Measurements from ENCODE around the gene CACNG5. TPM values are rescaled to one million over a fixed set of nuclear protein-coding genes. Genes with fewer than 3 reads are reported as not detected.
A peak's percentile ranks its signal among the peaks of the same experiment; 100 is the strongest.

CACNG5 gene
- total and polyA plus RNA-seq, 8 donors = 0.15 to 0.77 (median 0.29) TPM; not detected in 2

- Histone ChIP-seq H3K4me1 (no peaks in the 10 kb centered on the region), H3K27me3 (no peaks in the 10 kb centered on the region), H3K27ac (no peak overlapping the region), H3K9me3 (no peaks in the 10 kb centered on the region), H3K36me3 (no peaks in the 10 kb centered on the region), H3K4me3 (no peak overlapping the region)
- intact Hi-C loops (cut with DNase I) = no loop called here
- DNase-seq (no peak), FAIRE-seq (no peak), ATAC-seq (no peak)
- TF ChIP-seq CTCF (IDR thresholded peaks at IDR 0.05) = no peak
- 34 to 67% methylated on average over 1 of the region's 1 CpG for WGBS, 2 donors
Observed at GRCh38 chr17:66929591-66929990, 94.7 kb downstream of the CACNG5 start.

- intact Hi-C loops (cut with DNase I) = no loop called here
Observed at GRCh38 chr17:66930933-66931332, 96.0 kb downstream of the CACNG5 start.

GRCh38 chr17:66932311-66932710 is 97.4 kb downstream of the CACNG5 start:
- Histone ChIP-seq H3K4me1 (no peaks in the 10 kb centered on the region), H3K27me3 (no peaks in the 10 kb centered on the region), H3K4me3 (no peak overlapping the region), H3K36me3 (no peaks in the 10 kb centered on the region), H3K27ac (no peak overlapping the region), H3K9me3 (no peaks in the 10 kb centered on the region)
- FAIRE-seq (no peak), DNase-seq (no peak), ATAC-seq (no peak)
- WGBS, 2 donors = 59 to 68% methylated on average over 2 of the region's 2 CpGs
- TF ChIP-seq CTCF (IDR thresholded peaks at IDR 0.05) = no peak
- intact Hi-C loops (cut with DNase I) = no loop called here

More at GRCh38 chr17:66930933-66931332, 96.0 kb downstream of the CACNG5 start:
- peak in 1 of 4 donors; percentile 48 for ATAC-seq
- 59 to 62% methylated on average over 3 of the region's 3 CpGs for WGBS, 2 donors
- H3K4me1 ChIP-seq = no peaks in the 10 kb centered on the region
- no peaks in the 10 kb centered on the region for H3K36me3 ChIP-seq
- no peak for FAIRE-seq
- no peak overlapping the region for H3K27ac ChIP-seq
- no peaks in the 10 kb centered on the region for H3K9me3 ChIP-seq
- peak in 1 of 6 donors; percentile 18 for DNase-seq
- H3K4me3 ChIP-seq = no peak overlapping the region
- no peaks in the 10 kb centered on the region for H3K27me3 ChIP-seq
- no peak for TF ChIP-seq CTCF (IDR thresholded peaks at IDR 0.05)

- no peaks in the 10 kb centered on the region for H3K4me1 ChIP-seq
- FAIRE-seq (no peak), ATAC-seq (no peak), DNase-seq (peak in 1 of 6 donors; percentile 4)
- 60 to 67% methylated on average over 2 of the region's 2 CpGs for WGBS, 2 donors
- intact Hi-C loops (cut with DNase I) = no loop called here
- H3K27ac ChIP-seq = no peak overlapping the region
- no peak for TF ChIP-seq CTCF (IDR thresholded peaks at IDR 0.05)
- H3K4me3 ChIP-seq = no peak overlapping the region
- H3K27me3 ChIP-seq = no peaks in the 10 kb centered on the region
- no peaks in the 10 kb centered on the region for H3K9me3 ChIP-seq
- H3K36me3 ChIP-seq = no peaks in the 10 kb centered on the region
Observed at GRCh38 chr17:66934040-66934439, 99.1 kb downstream of the CACNG5 start.

Small RNAs within 50 kb of the gene (microRNA-seq; reads per million reads assigned to microRNA genes)
- 0 reads per million in 2 donors for gene MIR634

Other genes starting within 250 kb of the CACNG5 start
- under 1 TPM; 0.09 to 0.67 (median 0.24) TPM for gene CACNG4, start 129.6 kb downstream of the CACNG5 start, total RNA-seq
- gene CACNG4, start 129.6 kb downstream of the CACNG5 start, polyA plus RNA-seq = 1 to 10 TPM; 1.3 to 4.2 TPM
- not detected for gene CACNG1, start 209.4 kb downstream of the CACNG5 start, total RNA-seq
- under 1 TPM in 1 of 2 donors, not detected in 1; 0.35 TPM for gene CACNG1, start 209.4 kb downstream of the CACNG5 start, polyA plus RNA-seq

Data from pancreas (tissue), 10 donors.